Activated CD4-positive, alpha-beta T cell treated with anti-CD3 and anti-CD28 coated beads, Interleukin-2, amount 50 U/mL, for 16 hours (primary cell): ENCODE results near the gene SERPINE1.
"Not testable (repeated sequence)": the region's sequence is repeated elsewhere in the genome, so short reads cannot be mapped to it uniquely, and the experiment has no call there.

ENCODE experiments used
- DNase-seq: peaks from one replicate; pipeline ENCODE4 v3.0.0-alpha.2; 2020

The SERPINE1 gene

DNA sequence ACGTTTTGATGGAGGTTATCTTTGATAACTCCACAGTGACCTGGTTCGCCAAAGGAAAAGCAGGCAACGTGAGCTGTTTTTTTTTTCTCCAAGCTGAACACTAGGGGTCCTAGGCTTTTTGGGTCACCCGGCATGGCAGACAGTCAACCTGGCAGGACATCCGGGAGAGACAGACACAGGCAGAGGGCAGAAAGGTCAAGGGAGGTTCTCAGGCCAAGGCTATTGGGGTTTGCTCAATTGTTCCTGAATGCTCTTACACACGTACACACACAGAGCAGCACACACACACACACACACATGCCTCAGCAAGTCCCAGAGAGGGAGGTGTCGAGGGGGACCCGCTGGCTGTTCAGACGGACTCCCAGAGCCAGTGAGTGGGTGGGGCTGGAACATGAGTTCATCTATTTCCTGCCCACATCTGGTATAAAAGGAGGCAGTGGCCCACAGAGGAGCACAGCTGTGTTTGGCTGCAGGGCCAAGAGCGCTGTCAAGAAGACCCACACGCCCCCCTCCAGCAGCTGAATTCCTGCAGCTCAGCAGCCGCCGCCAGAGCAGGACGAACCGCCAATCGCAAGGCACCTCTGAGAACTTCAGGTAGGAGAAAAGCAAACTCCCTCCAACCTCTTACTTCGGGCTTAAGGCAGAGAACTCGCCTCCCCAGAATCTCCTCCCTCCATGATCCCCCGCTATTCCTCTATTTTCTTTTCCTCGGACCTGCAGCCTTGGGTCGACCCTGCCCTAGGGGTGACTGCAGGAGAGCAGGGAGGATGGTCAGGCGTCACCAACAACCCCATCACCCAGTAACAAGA is at the start of gene SERPINE1:
Gene SERPINE1 (plus strand): TSS at position 454 of the 809 bp plus-strand sequence. CDS start 1,290 bp downstream, outside the sequence.
- DNase-seq, result peak; percentile 60

- DNase-seq, result peak; percentile 84
Measured at GRCh38 chr7:101077303-101078086, 49.4 kb upstream of the SERPINE1 start.

DNA sequence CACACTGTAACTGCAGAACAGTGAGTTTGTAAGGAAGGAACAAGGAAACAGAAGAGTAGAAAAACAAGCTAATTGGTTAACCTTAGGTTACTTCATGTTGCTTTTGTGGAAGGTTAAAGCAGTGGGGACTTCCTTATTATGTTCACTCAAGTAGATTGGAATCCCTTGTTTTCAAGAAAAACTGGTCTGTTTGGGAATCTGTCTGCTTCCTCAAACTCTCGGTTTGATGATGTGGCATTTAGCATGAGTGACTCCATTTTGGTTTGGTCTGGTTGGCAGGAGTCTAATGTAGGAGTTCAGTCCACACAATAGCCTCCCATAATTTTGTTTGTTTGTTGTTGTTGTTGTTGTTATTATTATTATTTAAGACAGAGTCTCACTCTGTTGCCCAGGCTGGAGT is 45.5 kb upstream of the SERPINE1 start:
- DNase-seq, result no peak

GRCh38 chr7:101084865-101085161 is 42.1 kb upstream of the SERPINE1 start:
- DNase-seq, result no peak

GRCh38 chr7:101085162-101085964 is 41.5 kb upstream of the SERPINE1 start, which contains the start of gene TRIM56:
TRIM56 (plus strand) TSS chr7:101085481; CDS start chr7:101087313, 1,832 bp downstream.
- peak; percentile 85 for DNase-seq

GRCh38 chr7:101087334-101088068 is 39.4 kb upstream of the SERPINE1 start:
- no peak for DNase-seq

- no peak for DNase-seq
Measured at GRCh38 chr7:101088069-101088425, 38.9 kb upstream of the SERPINE1 start.

- DNase-seq, result no peak
Measured at GRCh38 chr7:101088858-101089529, 37.9 kb upstream of the SERPINE1 start.

DNA sequence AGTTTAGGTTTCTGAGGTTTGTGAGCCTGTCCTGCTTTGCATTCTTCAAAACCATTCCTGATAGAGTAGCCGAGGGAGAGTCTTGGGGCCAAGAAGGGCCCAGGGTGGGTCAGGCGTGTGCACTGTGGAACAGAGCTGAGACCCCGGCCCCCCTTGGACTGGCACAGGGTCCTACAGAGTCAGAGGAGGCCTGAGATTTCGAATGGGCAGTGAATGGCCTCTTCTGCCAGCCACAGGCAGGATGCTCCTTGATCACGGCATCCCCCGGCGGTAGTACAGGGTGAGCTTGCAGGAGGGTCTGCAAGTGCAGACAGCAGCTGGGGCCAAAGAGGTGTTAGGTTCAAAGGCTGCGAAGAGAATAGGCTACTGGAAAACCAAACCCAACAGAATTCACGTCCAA is 37.0 kb upstream of the SERPINE1 start:
- DNase-seq, result no peak

DNA sequence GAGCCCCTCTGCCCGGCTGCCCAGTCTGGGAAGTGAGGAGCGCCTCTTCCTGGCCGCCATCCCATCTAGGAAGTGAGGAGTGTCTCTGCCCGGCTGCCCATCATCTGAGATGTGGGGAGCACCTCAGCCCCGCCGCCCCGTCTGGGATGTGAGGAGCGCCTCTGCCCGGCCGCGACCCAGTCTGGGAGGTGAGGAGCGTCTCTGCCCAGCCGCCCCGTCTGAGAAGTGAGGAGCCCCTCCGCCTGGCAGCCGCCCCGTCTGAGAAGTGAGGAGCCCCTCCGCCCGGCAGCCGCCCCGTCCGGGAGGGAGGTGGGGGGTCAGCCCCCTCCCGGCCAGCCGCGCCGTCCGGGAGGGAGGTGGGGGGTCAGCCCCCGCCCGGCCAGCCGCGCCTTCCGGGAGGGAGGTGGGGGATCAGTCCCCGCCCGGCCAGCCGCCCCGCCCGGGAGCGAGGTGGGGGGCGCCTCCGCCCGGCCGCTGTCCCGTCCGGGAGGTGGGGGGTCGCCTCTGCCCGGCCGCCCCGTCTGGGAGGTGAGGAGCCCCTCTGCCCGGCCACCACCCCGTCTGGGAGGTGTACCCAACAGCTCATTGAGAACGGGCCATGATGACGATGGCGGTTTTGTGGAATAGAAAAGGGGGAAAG is 34.5 kb upstream of the SERPINE1 start:
- DNase-seq, result not testable (repeated sequence)

GRCh38 chr7:101093906-101094305 is 33.0 kb upstream of the SERPINE1 start:
- no peak for DNase-seq

- DNase-seq, result no peak
Measured at GRCh38 chr7:101094376-101094775, 32.5 kb upstream of the SERPINE1 start.

GRCh38 chr7:101094791-101095375 is 32.0 kb upstream of the SERPINE1 start:
- peak; percentile 44 for DNase-seq

GRCh38 chr7:101096331-101096956 is 30.5 kb upstream of the SERPINE1 start:
- no peak for DNase-seq

GRCh38 chr7:101096957-101097347 is 30.0 kb upstream of the SERPINE1 start:
- DNase-seq, result no peak

- no peak for DNase-seq
Measured at GRCh38 chr7:101097561-101097960, 29.3 kb upstream of the SERPINE1 start.

DNA sequence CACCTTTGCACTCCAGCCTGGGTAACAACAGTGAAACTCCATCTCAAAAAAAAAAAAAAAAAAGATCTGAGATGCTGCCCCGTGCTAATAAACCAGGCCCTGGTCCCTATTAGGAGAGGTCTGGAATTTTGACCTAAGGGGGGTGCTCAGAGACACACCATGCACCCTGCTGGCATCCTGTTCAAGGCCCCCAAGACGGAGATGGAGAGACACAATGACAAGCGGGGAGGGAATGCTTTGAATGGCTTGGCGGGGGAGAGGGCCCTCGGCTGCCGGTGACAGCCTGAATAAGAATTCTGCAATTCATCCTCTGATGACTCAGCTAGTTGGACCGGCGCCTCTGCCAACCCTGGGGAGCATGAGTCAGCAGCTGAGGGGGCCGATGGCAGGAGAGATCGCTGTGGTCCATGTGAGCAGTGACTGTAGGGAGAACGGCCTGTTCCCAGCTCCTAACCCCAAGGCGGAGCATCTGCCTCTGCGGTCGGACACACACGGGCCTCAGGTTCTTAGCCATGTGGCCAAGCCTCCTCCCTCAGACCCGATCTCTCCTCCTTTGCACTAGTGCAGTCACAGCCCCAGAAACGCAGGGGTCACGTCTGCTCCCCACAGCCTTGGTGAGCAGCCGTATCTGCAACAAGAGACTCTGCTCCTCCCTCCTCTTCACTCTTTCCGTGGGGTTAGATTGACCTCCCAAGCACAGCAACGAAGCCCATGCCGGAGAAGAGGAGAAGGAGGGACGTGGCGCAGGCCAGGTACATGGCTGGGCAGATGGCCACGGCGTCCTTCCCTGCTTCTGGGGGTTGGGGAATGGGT is 26.7 kb upstream of the SERPINE1 start:
- DNase-seq, result peak; percentile 85

GRCh38 chr7:101100858-101101847 is 25.8 kb upstream of the SERPINE1 start:
- no peak for DNase-seq
